HG03039 (cell line): ENCODE data around the gene MAGEA3.
"Not testable (repeated sequence)": the region's sequence is repeated elsewhere in the genome, so short reads cannot be mapped to it uniquely, and the experiment has no call there.

Experiments
- ATAC-seq: cut with Tn5 transposase; IDR thresholded peaks from one replicate; pipeline ENCODE4 v1.9.1; 2021; ENCODE audit warnings: mild to moderate bottlenecking, moderate library complexity; ENCODE audit not compliant: unreplicated experiment

Gene MAGEA3

GRCh38 chrX:152735860-152736511 lies 37.4 kb downstream of the MAGEA3 start:
- no peak for ATAC-seq

DNA sequence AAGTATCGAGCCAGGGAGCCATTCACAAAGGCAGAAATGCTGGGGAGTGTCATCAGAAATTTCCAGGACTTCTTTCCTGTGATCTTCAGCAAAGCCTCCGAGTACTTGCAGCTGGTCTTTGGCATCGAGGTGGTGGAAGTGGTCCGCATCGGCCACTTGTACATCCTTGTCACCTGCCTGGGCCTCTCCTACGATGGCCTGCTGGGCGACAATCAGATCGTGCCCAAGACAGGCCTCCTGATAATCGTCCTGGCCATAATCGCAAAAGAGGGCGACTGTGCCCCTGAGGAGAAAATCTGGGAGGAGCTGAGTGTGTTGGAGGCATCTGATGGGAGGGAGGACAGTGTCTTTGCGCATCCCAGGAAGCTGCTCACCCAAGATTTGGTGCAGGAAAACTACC lies 37.9 kb downstream of the MAGEA3 start:
- not testable (repeated sequence) for ATAC-seq

DNA sequence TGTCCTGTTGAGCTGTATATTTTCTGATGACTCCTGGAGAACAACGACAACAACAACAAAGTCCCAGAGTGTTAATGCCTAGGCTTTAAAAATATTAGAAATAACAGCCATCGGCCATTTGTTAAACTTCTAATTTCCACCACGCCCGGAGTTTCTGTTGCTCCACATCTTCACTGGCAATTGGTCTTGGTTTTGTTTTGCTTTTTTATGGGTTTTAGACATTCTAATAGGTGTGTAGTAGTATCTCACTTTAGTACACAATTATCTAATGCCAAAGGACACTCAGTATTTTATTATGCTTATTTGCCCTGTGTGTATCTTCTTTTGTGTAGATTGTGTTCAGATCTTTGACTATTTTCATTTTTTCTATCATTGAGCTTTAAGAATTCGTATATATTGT lies 40.0 kb downstream of the MAGEA3 start:
- no peak for ATAC-seq
